ENCODE results near the gene KHK. TPM values are rescaled to one million over a fixed set of nuclear protein-coding genes. Genes with fewer than 3 reads are reported as not detected.

KHK gene
- total RNA-seq, 1 donor from 2014 or later, result 9.3 TPM

GRCh38 chr2:27128668-27129571 is 42.3 kb downstream of the KHK start:
- peaks cover 0 to 24% of the 10 kb centered on the region in 2 donors for H3K36me3 ChIP-seq
- no peak for TF ChIP-seq POLR2AphosphoS5 (IDR thresholded peaks at IDR 0.05; ENCODE audit: insufficient read depth in 1 of 2, low read depth in 1 of 2)
- no peak for TF ChIP-seq POLR2A (IDR thresholded peaks at IDR 0.05)
- TF ChIP-seq, protein P1, sequence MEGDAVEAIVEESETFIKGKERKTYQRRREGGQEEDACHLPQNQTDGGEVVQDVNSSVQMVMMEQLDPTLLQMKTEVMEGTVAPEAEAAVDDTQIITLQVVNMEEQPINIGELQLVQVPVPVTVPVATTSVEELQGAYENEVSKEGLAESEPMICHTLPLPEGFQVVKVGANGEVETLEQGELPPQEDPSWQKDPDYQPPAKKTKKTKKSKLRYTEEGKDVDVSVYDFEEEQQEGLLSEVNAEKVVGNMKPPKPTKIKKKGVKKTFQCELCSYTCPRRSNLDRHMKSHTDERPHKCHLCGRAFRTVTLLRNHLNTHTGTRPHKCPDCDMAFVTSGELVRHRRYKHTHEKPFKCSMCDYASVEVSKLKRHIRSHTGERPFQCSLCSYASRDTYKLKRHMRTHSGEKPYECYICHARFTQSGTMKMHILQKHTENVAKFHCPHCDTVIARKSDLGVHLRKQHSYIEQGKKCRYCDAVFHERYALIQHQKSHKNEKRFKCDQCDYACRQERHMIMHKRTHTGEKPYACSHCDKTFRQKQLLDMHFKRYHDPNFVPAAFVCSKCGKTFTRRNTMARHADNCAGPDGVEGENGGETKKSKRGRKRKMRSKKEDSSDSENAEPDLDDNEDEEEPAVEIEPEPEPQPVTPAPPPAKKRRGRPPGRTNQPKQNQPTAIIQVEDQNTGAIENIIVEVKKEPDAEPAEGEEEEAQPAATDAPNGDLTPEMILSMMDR (IDR thresholded peaks at IDR 0.05), result no peak
- intact Hi-C loops (cut with DNase I), result no loop called here
- no peaks in the 10 kb centered on the region for H3K9me3 ChIP-seq
- no peaks in the 10 kb centered on the region for H3K27me3 ChIP-seq
- no peak overlapping the region for H3K4me3 ChIP-seq
- DNase-seq (ENCODE audit: extremely low spot score in 2 of 2), result no peak
- H3K27ac ChIP-seq, result no peak overlapping the region
- peaks cover 19% of the 10 kb centered on the region for H3K4me1 ChIP-seq

- Histone ChIP-seq H3K36me3 (peaks cover 0 to 24% of the 10 kb centered on the region in 2 donors), H3K4me3 (no peak overlapping the region), H3K4me1 (peaks cover 20% of the 10 kb centered on the region), H3K9me3 (no peaks in the 10 kb centered on the region), H3K27me3 (no peaks in the 10 kb centered on the region), H3K27ac (no peak overlapping the region)
- TF ChIP-seq POLR2AphosphoS5 (IDR thresholded peaks at IDR 0.05; ENCODE audit: insufficient read depth in 1 of 2, low read depth in 1 of 2) (no peak), POLR2A (IDR thresholded peaks at IDR 0.05) (no peak)
- TF ChIP-seq, protein P1 (IDR thresholded peaks at IDR 0.05), result no peak
- no peak for DNase-seq (ENCODE audit: extremely low spot score in 2 of 2)
- intact Hi-C loops (cut with DNase I), result loop anchor here (5.0 kb wide), 1 partner anchor 57 kb away; no protein-coding TSS in a partner anchor
Observed at GRCh38 chr2:27130396-27130795, 43.8 kb downstream of the KHK start.

DNA sequence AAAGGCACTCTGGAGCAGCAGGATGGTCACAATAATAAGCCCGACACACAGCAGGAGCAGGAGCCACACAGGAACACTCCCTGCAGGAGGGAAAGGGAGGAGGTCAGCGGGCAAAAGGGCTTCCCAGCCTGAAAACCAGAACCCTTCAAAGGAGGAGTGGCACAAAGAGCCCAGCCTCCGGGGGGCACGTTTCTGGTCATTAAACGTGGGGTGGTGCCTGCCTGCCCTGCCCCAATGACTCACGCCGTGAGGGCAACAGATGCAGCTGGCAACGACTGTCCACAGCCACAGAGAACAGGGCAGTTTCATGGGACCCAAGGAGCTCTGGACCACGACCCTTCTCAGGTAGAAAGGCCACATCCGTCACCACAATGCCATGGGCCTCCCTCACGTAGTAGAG is 44.9 kb downstream of the KHK start:
- intact Hi-C loops (cut with DNase I), result loop anchor here (5.0 kb wide), 1 partner anchor 56 kb away; no protein-coding TSS in a partner anchor
- Histone ChIP-seq H3K4me3 (no peak overlapping the region), H3K4me1 (peaks cover 20% of the 10 kb centered on the region), H3K27ac (no peak overlapping the region), H3K9me3 (no peaks in the 10 kb centered on the region), H3K36me3 (peaks cover 0 to 24% of the 10 kb centered on the region in 2 donors), H3K27me3 (no peaks in the 10 kb centered on the region)
- DNase-seq (ENCODE audit: extremely low spot score in 2 of 2), result no peak
- TF ChIP-seq, protein P1 (IDR thresholded peaks at IDR 0.05), result no peak
- TF ChIP-seq POLR2A (IDR thresholded peaks at IDR 0.05) (no peak), POLR2AphosphoS5 (IDR thresholded peaks at IDR 0.05; ENCODE audit: insufficient read depth in 1 of 2, low read depth in 1 of 2) (no peak)

DNA sequence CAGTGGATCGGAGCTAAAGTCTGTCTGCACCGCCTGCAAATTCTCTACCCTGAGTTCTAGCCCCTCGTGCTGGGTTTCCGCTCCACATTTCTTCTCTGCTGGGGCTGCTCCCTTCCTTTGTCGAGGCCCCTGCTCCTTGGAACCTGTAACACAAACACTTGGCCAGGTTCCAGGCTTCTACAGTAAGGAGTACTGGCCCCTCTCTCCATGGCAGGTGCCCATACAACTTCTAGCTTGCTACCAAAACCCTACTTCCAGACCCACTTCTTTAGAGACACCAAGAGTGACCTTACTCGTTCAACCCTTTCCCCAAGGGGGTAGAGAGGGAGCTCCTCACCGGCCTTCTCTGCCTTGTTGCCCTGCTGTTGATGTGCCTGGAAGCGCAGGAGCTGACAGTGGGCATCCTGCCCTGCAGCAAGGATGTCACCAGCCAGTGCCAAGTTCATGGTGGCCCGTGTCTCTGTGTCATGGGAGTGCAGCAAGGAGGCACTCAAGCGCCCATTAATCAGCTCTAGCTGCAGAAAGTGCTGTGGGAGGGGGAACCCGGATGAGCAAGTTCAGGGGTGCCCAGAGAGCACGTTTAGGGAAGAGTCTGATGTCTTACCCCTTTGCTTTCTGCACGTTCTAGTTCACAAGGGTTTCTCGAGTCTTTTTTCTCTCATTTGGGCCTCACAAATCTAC is 46.8 kb downstream of the KHK start:
- Histone ChIP-seq H3K9me3 (no peaks in the 10 kb centered on the region), H3K27me3 (no peaks in the 10 kb centered on the region), H3K4me1 (peaks cover 20% of the 10 kb centered on the region), H3K27ac (peak overlapping the region; percentile 89), H3K4me3 (peak overlapping the region; percentile 96 to 99), H3K36me3 (peaks cover 0 to 24% of the 10 kb centered on the region in 2 donors)
- intact Hi-C loops (cut with DNase I), result loop anchor here (5.0 kb wide), 1 partner anchor 54 kb away; no protein-coding TSS in a partner anchor
- no peak for TF ChIP-seq POLR2AphosphoS5 (IDR thresholded peaks at IDR 0.05; ENCODE audit: insufficient read depth in 1 of 2, low read depth in 1 of 2)
- TF ChIP-seq, protein P1 (IDR thresholded peaks at IDR 0.05), result no peak
- no peak for TF ChIP-seq POLR2A (IDR thresholded peaks at IDR 0.05)
- no peak for DNase-seq (ENCODE audit: extremely low spot score in 2 of 2)
